NCI-H2171 treated with DMSO at 0.1 percent for 48 hours (cell line): ENCODE results near the gene MIER1.
"Not testable (repeated sequence)": the region's sequence is repeated elsewhere in the genome, so short reads cannot be mapped to it uniquely, and the experiment has no call there.

Experiments
- DNase-seq: peaks from one replicate; lab custom pipeline; 2025; lab: John Stamatoyannopoulos, UW

MIER1 gene

DNA sequence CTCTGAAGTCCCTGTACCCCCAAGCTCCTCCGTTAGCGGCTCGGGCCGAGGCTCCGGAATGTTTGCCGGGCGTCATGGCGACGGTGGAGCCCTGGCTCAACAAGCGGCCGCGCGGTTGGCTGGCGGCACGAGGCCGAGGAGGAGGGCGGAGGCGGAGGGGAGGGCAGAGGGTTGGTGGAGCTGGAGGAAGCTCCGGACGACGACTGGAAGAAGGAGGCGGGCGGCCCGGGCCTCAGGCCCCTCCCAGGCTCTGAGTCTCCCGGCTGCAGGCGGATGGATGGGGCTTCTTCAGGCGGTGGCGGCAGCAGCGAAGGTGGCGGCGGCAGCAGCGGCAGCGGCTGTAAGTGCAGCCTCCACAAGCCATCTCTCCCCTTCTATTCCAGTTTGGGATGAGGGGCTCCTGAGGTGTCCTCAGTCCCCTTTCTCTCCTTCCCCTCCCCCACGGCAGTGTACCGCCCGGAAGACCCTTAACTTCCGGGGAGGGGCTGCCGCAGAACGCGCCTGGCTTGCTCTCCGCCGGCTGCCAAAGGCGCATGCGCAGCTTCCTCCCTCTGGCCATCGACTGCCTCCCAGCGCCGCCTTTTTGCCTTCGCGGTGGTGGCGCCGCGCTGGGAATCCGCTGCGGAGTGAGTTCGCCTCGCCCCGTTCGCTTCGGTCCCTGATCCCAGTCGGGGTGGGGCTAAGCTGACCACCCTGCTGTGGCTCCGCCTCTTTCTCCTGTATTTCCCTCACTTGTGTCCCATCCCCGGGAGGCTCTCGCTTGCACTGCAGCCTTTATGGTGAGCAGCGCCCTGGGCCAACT, at the start of gene MIER1, which contains the start of gene DNAI4:
MIER1 (plus strand) TSS at position 235 of the 802 bp plus-strand sequence; CDS start at position 274, 39 bp downstream.
DNAI4 (minus strand) TSS at position 101 of the 802 bp plus-strand sequence; CDS start at position 76, 25 bp downstream.
- DNase-seq: peak; percentile 98

DNA sequence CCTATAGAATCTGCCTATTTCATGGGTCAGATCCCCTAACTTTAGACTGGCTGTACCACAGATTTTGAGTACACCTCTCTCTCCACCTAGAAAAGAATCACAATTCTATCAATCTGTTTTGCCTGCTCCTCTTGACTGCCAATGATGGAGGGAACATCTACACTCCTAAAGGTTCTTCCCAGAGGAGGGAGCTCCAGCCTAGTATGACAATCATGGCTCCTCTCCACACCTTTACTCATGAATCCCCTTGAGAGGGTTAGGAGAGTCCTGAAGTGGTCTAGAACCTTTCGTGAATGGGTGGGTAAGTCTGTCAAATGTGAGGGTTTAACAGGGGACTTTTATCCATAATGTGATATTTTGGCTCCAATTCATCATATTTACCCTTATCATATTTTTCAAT, 48.1 kb upstream of the MIER1 start:
- DNase-seq: no peak

DNA sequence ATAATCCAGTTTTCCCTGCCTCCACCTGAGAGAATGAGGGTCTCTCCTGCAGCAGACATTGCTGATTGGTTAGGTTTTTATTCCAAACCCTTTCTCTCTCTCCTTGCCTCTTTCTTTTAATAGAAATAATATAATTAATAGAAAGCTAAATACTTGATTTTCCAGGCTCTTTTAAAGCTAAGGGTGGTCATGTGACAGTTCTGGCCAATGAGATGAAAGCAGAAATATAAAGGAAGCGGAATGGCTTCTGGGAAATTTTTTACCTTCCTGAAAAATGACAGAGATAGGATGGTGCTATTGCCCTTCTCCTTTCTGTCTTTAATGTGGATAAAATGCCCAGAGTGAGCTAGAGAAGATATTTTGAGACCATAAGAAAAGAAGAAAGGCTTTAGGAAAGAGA, 35.8 kb upstream of the MIER1 start:
- no peak for DNase-seq

DNA sequence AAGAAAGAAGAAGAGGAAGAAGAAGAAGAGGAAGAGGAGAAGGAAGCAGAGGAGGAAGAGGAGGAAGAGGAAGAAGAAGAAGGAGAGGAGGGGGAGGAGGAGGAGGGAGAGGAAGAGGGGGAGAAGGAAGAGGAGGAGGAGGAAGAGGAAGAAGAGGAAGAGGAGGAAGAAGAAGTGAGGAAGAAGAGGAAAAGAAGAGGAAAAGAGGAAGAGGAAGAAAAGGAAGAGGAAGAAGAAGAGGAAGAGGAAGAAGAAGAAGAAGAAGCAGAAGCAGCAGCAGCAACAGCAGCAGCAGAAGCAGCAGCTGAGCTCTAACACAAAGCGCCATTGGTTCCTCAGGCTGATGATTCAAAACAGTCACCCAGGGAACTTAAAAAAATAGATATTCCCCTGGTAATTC, 34.2 kb upstream of the MIER1 start:
- DNase-seq: no peak

DNA sequence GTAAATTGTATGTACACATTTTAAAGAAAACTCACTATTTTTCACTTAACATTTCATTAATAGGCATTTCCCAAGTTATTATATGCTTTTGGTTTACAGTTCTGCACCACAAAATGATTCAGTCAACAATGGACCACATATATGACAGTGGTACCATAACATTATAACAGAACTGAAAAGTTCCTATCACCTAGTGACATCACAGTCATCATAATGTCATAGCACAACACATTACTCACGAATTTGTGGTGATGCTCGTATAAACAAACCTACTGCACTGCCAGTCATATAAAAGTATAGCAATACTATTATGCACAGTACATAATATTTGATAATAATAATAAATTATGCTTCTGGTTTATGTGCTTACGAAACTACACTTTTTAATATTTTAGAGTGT, 31.1 kb upstream of the MIER1 start:
- no peak for DNase-seq

DNA sequence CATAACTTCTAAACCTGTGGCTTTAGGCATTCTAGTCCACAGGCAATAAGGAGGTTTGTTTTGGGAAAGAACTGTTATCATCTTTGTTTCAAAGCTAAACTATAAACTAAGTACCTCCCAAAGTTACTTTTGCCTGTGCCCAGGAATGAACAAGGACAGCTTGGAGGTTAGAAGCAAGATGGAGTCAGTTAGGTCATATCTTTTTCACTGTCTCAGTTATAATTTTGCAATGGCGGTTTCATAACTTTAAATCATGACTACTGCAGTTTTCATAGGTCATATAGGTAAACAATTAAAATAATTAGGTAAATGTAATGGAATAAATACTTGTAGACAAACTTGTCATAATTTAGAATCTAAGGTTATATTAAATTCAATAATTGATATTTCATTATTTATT, 9.6 kb upstream of the MIER1 start:
- DNase-seq: not testable (repeated sequence)

DNA sequence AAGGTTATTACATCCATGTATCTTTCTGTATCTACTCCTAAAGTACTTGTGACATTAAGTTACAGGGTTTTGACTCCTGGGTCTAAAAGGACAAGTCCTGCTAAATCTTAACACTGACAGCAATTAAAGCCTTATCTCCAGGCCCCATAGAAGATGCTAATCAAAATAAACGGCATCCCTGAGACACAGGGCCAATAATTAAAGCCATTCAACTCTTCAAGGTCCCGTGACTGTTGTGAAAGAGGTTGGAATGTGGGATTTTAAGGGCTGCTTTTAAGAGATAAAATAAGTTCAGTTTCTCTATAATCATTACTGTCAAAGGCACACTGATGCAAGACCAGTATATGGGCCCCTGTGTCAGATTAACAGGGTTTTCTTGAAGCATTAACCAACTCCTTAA, 8.5 kb upstream of the MIER1 start:
- DNase-seq: no peak

DNA sequence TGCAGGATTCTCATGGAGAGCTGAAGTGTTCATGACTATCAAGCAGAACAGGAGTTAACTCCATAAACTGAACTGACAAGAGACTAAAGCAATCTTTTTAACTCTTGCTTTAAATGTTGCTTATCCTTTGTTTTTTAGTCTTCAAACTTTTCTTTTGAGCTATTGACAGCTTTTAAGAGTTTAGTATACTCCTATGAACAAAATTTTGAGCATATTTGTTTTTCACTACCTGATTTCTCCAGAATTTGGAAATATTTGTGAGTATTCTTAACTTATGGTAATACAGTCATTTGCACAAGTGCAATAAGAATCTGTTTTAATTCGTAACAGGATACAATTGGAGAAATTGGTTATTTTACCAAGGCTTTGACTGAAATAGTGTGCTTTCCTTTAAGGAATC, 7.3 kb upstream of the MIER1 start:
- DNase-seq: no peak

DNA sequence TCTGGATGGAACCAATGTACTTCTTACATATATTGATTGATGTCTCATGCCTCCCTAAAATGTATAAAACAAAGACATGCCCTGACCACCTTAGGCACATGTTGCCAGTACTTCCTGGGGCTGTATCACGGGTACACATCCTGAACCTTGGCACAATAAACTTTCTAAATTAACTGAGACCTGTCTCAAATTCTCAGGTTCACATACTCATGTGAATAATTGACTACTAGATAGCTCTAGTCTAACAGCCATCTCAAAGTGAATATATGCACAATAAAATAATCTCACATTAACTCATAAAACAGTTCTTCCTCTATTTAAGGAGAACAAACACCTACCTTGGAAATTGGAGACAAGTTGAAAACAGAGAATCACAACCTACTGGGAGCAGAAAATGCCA, 5.7 kb upstream of the MIER1 start:
- no peak for DNase-seq

DNA sequence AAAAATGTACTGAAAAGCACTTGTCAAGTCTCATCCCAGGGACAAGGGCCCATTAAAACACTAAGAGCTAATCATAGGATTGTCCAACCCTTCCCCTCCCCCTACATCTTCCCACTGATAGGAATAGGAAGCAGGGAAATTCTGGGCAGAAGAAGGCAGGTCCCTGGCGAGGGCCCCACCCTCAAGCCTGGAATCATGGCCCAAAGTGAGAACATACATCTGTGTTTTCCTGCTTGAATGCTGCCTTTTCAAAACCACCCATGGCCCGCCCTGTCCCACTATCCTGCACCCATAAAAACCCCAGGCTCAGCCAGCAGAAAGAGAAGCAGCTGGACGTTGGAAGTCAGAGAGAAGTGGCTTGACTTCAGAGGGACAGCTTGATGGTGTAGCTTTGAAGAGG, 5.0 kb upstream of the MIER1 start:
- DNase-seq: no peak

DNA sequence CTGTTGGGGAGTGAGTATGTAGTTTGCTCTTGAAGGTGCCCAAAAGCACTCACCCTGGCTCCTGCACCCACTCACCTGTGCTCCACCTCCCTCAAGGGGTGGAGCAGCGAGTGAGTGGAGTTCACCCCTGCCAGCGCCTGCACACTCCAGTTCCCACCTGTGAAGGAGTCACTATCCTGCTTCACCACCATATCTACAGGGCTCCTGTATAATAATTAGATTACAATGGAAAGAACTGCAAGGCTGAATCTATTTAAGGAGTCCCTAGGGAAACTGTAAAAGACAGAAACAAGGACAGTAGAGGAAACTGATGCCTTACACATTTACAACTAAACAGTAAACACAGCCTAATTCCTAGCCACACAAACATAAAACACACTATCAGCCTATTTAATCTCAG, 4.2 kb upstream of the MIER1 start:
- DNase-seq: no peak

DNA sequence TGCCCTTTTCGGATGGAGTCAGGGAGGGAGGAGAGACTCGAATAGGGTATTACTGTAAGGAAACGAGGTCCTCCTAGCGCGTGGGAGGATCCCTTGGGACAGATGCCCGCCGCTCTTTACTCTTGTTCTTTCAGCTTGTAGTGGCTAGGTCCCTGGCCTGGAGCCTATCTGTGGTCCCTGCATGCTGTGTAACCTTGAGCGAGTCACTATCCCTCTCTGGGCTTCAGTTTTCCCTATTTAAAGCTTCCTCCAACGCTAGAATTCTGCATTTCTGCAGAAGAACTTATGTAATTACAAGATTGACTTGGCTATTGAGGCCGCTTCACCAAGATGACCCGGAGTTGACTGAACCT, 744 bp downstream of the MIER1 start:
- DNase-seq: no peak

DNA sequence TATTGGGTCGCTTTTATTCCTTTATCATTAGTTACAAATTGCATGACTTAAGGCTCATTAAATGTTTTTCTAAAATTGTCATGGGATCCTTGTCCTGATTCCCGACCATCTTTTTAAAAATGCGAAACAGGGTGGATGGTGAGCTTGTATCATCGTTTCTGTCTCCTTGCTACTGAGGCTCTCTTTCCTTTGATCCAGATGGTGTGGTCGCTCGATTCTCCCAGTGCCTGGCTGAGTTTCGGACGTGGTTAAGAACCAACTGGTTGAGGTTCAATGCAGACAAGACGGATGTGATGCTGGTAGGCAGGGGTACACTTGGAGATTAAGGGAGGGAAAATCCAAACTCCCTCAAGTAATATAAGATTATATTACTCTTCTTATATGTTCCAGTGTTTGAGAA, 1.2 kb downstream of the MIER1 start:
- peak; percentile 23 for DNase-seq

DNA sequence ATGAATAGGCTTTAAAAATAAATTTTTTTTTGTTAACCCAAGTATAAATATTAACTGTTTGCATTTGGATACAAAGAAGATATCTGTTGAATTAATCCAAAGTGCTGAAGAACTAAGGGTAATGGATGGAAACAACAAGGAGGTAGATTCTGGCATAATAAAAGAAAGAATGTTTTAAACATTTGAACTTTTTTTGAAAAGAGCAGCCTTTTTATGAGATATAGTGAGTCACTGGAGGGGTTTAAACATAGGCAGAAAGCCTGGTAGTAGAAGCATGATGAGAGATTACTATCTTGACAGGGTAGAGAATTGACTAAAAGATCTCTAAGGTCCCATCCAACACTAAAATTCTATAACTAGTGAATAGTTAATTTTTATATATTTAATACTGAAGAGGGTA, 2.7 kb downstream of the MIER1 start:
- no peak for DNase-seq

DNA sequence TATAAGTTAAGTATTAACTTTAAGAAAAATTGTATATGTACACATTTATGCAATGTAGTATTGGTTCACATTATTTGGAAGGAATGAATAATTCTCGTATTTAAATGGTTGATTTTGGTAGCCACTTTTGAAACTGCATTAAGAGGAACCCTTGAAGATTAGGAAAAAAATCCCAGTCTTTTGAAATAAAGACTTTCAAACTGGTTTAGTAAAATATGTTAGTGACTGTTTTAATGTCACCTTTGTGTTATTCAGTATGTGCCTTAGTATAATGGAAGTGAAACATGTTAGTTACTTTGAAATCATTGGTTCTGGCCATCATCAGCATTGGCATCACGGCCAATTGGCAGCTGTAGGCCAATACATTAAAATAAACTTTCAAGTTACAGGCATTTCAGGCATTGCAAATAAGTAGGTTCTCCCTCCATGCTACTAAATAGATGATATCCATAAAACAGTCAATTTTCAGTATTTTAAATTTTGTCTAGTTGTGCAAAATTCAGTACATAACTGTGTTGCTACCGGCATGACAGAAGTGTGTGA, 4.4 kb downstream of the MIER1 start:
- no peak for DNase-seq

DNA sequence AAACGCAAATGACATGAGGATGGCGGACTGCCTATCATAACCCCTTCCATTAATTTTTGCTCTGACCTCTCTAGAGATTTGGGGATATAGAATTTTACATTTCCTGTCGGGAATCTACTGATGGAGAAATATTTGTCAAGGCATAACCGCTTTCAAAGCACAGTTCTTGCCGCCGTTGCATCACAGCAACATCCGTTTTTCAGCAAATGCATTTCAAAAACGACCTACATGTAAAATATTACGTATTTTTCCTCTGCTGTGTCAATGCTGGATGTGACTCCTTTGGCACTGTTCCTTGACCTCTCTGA, 4.9 kb downstream of the MIER1 start:
- DNase-seq: no peak

DNA sequence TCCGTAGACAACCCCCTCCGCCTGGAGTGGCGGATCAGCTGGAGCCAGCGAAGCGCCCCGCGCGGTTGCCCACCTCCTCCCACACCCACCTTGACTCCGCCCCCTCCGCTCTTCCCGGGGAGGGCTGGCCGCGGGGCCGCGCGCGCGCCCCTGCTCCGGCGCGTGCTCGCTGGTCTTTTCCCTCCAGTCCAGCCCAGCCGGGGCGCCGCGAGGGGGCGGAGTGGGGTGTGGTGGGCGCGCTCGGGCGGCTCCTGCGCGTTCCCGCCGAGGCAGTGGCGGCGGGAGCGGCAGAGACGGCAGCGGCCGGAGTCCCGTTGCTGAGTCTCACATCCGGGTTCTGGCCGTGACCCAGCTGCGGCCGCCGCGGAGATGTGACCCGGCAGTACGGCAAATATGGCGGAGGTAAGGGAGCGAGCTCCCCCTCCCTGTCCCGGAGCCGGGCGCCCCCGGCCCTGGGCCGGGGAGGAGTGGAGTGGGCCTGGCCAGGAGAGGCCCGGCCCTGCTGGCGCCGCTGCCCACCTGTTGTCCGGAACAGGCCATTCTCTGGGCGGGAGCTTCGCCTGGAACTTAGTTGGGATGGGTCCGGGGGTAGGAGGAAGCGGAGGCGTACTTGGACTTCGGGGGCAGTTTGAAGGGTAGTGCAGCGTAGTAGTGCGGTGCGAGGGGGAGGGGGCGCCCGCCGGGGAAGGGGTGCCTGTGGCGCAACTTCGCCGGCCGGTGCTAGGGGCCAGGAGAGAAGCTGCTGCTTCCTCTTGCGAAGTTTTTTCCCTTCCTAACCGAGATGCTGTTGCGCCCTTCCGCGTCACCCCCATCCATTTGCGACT, 5.4 kb downstream of the MIER1 start:
- DNase-seq: peak; percentile 89

DNA sequence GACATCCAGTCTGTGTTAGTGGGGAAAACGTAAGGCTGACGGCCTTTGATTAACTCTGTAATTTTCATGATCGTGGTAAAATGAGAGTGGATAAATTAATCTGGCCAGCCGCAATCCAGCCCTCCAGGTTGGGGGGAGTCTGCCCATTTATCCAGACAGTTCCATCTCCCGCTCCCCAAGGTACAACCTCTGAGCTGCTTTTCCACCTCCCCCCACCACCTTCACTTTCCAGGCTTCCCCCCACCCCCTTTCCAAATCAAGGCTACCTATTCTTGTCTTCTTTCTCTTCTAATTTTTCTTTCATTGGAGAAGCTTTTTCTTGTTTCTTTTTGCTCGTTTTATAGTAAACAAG, 6.0 kb downstream of the MIER1 start:
- DNase-seq: peak; percentile 28

DNA sequence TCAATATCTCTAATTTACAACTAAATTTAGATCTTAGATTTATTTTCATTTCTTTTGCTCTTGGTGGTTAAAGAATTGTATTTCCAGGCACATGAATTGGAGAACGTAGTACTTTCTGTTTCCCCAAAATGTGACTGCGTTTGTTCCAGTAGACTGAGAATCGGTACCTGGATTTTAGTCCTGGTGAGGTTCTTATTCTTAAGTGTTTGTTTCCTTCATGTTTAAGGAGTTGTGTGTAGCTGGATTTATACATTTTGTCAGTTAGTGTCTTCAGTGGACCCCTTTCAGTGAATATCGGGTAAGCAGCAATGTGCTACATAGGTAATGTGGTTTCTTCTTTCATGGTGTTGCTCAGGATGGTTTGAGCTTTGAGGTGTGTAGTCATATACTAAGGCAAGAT, 6.8 kb downstream of the MIER1 start:
- DNase-seq: no peak

DNA sequence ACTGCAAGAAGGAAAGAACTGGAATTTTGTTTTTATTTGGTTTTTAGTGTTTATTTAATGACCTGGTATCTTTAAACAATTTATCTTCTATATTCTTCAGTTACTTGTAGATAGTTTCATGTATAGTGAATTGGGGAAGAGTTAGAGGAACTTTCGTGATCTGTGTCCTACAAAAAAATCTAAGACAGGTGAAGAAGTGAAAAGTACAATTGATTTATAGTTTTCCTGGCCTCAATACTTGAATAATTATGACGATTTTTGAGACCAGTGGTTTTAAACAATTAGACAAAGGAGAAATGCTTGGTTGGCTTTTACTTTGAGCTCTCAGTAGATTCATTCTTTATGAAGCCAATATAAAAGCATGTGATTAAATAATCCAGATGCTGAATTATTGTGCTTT, 7.5 kb downstream of the MIER1 start:
- no peak for DNase-seq

DNA sequence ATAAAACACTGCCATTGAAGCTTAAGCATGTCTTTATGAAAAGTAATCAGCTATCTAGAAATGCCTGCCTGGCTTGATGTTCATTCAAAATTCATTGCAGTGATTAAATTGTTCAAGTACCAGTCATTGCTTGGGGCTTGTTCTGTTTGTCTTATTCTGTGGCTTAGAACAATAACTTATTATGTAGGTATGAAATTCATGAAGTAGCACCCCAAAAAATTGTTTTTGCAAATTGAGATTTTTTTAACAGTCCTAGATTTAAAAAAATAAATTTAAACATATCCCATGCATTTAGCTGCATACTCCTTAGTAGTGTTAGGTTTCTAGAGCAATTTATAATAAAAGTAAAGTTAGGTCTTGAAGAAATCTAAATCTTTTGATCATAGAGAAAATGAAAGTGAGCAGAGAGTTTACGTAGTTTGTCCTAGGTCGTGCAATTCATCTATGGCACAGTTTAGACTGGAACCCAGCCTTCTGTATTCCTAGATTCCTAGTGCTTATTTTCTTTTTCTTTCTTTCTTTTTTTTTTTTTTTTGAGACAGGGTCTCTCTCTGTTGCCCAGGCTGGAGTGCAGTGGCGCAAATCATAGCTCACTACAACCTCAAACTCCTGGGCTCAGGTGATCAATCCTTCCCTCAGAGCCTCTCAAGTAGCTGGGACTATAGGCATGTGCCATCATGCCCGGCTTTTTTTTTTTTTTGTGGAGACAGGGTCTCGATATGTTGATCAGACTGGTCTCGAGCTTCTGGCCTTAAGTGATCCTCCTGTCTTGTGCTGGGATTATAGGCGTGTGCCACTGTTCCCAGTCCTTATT, 9.3 kb downstream of the MIER1 start:
- peak; percentile 18 for DNase-seq

DNA sequence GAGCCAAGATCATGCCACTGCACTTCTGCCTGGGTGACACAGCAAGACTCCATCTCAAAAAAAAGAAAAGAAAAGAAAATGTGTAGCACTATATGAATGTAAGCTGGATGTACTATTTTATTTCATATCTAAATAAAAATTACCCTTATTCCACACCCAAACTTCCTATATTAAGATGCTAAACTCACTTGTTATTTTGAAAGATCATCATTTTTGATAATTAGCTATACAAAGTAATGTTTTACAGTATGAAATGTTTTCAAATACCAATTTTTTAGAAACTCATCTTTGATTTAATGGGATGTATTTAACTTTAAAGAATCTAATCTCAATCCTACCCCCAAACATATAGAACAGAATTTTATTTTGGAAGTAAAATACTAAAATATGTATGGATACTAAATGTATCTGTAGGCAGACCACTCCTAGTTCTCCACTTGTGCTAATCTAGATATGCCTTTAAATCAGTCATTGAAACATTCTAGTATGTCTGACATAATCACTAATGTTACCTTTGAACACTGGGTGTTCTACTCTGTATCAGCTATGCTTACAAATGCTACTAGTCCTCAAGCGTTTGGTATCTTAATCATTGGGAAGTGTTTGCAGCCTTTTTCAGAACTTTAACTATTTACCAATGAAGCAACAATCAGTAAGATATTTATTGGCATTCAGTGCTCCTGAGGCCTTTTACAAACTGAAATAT, 12.9 kb downstream of the MIER1 start:
- DNase-seq: no peak
